Ascending aorta (tissue), 2 donors: ENCODE data around the gene PLA2G2D. TPM values are rescaled to one million over a fixed set of nuclear protein-coding genes. Genes with fewer than 3 reads are reported as not detected.
A peak's percentile ranks its signal among the peaks of the same experiment; 100 is the strongest.

Source experiments
- DNase-seq, 2 donors: peaks; one replicate each; pipeline ENCODE4 v3.0.0-alpha.2; 2019; ENCODE audit warnings: low spot score in 2 of 2
- H3K27ac ChIP-seq, 2 donors: fragments of 200-600 bp; sonication (generic); one replicate each; pipeline ENCODE4 v1.5.1; 2016 to 2017; ENCODE audit warnings: mild to moderate bottlenecking in 1 of 2
- H3K27me3 ChIP-seq: fragments of 200-600 bp; sonication (generic); one replicate; pipeline ENCODE4 v1.5.1; 2017
- H3K36me3 ChIP-seq, 2 donors: fragments of 200-600 bp; sonication (generic); one replicate each; pipeline ENCODE4 v1.5.1; 2016
- H3K4me1 ChIP-seq, 2 donors: fragments of 200-600 bp; sonication (generic); one replicate each; pipeline ENCODE4 v1.5.1; 2016 to 2017; ENCODE audit warnings: mild to moderate bottlenecking in 1 of 2
- H3K4me3 ChIP-seq, 2 donors: fragments of 200-600 bp; sonication (generic); one replicate each; pipeline ENCODE4 v1.5.1; 2016 to 2017; ENCODE audit warnings: mild to moderate bottlenecking in 1 of 2
- H3K9me3 ChIP-seq, 2 donors: fragments of 200-600 bp; sonication (generic); one replicate each; pipeline ENCODE4 v1.5.1; 2016
- CTCF ChIP-seq, 3 experiments: fragments of 200-600 bp in 2 of 3; fragments of 450-650 bp in 1 of 3; sonication (generic) in 2 of 3; IDR thresholded peaks; one replicate each; pipeline ENCODE4 v1.5.1; 2016 to 2019; ENCODE audit warnings: antibody characterized with exemption in 3 of 3, mild to moderate bottlenecking in 1 of 3, moderate library complexity in 1 of 3
- intact Hi-C: fragments of 100-400 bp; cut with DNase I; formaldehyde crosslinking; loops from one replicate; pipeline ENCODE4 v1.15.1; 2023
- total RNA-seq: library from RNA; depleted of rRNA; stranded (reverse); fragments of >200 nt; gene quantifications from one replicate; pipeline ENCODE4 v1.1.0, GENCODE V29; 2016

The PLA2G2D gene
- total RNA-seq, 1 donor from 2014 or later: not detected

GRCh38 chr1:20069874-20070273, 49.5 kb downstream of the PLA2G2D start, which contains the start of gene PLA2G5:
TSS of gene PLA2G5 (plus strand) at chr1:20070194. CDS start at chr1:20084831, 14,637 bp downstream.
- peak within 1 kb of the TSS; percentile 43 to 54 for H3K4me3 ChIP-seq
- intact Hi-C loops: no loop called here
- peak in 1 of 2 donors; percentile 73 for DNase-seq

GRCh38 chr1:20068722-20069121, 50.6 kb downstream of the PLA2G2D start:
- no peaks in the 10 kb centered on the region for H3K9me3 ChIP-seq
- intact Hi-C loops: no loop called here
- H3K27me3 ChIP-seq: no peaks in the 10 kb centered on the region
- peaks cover 0 to 6% of the 10 kb centered on the region in 2 donors for H3K4me1 ChIP-seq
- no peak overlapping the region for H3K27ac ChIP-seq
- H3K4me3 ChIP-seq: no peak overlapping the region
- no peak for DNase-seq
- H3K36me3 ChIP-seq: no peaks in the 10 kb centered on the region
- TF ChIP-seq CTCF (IDR thresholded peaks at IDR 0.05): no peak

More at GRCh38 chr1:20069874-20070273, 49.5 kb downstream of the PLA2G2D start, which contains the start of gene PLA2G5:
- Histone ChIP-seq H3K27ac (peak within 1 kb of the TSS; percentile 41 to 64), H3K27me3 (no peaks in the 10 kb centered on the region), H3K4me1 (peaks cover 0 to 6% of the 10 kb centered on the region in 2 donors), H3K9me3 (no peaks in the 10 kb centered on the region), H3K36me3 (no peaks in the 10 kb centered on the region)
- no peak for TF ChIP-seq CTCF (IDR thresholded peaks at IDR 0.05)

- Histone ChIP-seq H3K36me3 (no peaks in the 10 kb centered on the region), H3K4me3 (no peak overlapping the region), H3K4me1 (no peaks in the 10 kb centered on the region), H3K27ac (no peak overlapping the region), H3K27me3 (no peaks in the 10 kb centered on the region), H3K9me3 (no peaks in the 10 kb centered on the region)
- TF ChIP-seq CTCF (IDR thresholded peaks at IDR 0.05): no peak
- intact Hi-C loops: no loop called here
- DNase-seq: no peak
These were observed 55.5 kb downstream of the PLA2G2D start for GRCh38 chr1:20063861-20064292.

Other genes with a start within 250 kb of the PLA2G2D start
- 1.9 TPM for gene OTUD3, start 237.1 kb downstream of the PLA2G2D start, total RNA-seq
- not detected for gene PLA2G2E, start 195.9 kb downstream of the PLA2G2D start, total RNA-seq
- gene PLA2G2A, start 139.9 kb downstream of the PLA2G2D start, total RNA-seq: 761 TPM
- 8.5 TPM for gene PLA2G5, start 49.3 kb downstream of the PLA2G2D start, total RNA-seq
- not detected for gene PLA2G2F, start 19.8 kb upstream of the PLA2G2D start, total RNA-seq
- gene UBXN10, start 66.6 kb upstream of the PLA2G2D start, total RNA-seq: not detected
- gene PLA2G2C, start 67.0 kb upstream of the PLA2G2D start, total RNA-seq: not detected
- gene VWA5B1, start 171.3 kb upstream of the PLA2G2D start, total RNA-seq: not detected